GM18519 (cell line): ENCODE data around the gene SPOCK1.

ENCODE experiments used
- ATAC-seq: cut with Tn5 transposase; IDR thresholded peaks from one replicate; pipeline ENCODE4 v1.9.1; 2021; ENCODE audit warnings: mild to moderate bottlenecking, moderate library complexity; ENCODE audit not compliant: unreplicated experiment, low FRiP score

Gene SPOCK1

GRCh38 chr5:137368651-137369050 is 130.5 kb downstream of the SPOCK1 start:
- no peak for ATAC-seq

GRCh38 chr5:137367951-137368350 is 131.2 kb downstream of the SPOCK1 start:
- ATAC-seq = no peak

- ATAC-seq = no peak
Observed at GRCh38 chr5:137366526-137366925, 132.6 kb downstream of the SPOCK1 start.

GRCh38 chr5:137365126-137365865 is 133.8 kb downstream of the SPOCK1 start:
- no peak for ATAC-seq

- no peak for ATAC-seq
Observed at GRCh38 chr5:137361280-137361679, 137.8 kb downstream of the SPOCK1 start.

GRCh38 chr5:137360607-137361006 is 138.5 kb downstream of the SPOCK1 start:
- no peak for ATAC-seq

- ATAC-seq = no peak
Observed at GRCh38 chr5:137359941-137360340, 139.2 kb downstream of the SPOCK1 start.

- ATAC-seq = no peak
Observed at GRCh38 chr5:137357436-137357835, 141.7 kb downstream of the SPOCK1 start.

- no peak for ATAC-seq
Observed at GRCh38 chr5:137356127-137356526, 143.0 kb downstream of the SPOCK1 start.

- no peak for ATAC-seq
Observed at GRCh38 chr5:137355708-137356107, 143.4 kb downstream of the SPOCK1 start.

- no peak for ATAC-seq
Observed at GRCh38 chr5:137352095-137352494, 147.0 kb downstream of the SPOCK1 start.

GRCh38 chr5:137350791-137351190 is 148.3 kb downstream of the SPOCK1 start:
- no peak for ATAC-seq

- no peak for ATAC-seq
Observed at GRCh38 chr5:137348759-137349158, 150.4 kb downstream of the SPOCK1 start.

GRCh38 chr5:137347865-137348264 is 151.3 kb downstream of the SPOCK1 start:
- ATAC-seq = no peak

GRCh38 chr5:137346281-137346680 is 152.8 kb downstream of the SPOCK1 start:
- no peak for ATAC-seq

- ATAC-seq = no peak
Observed at GRCh38 chr5:137345396-137345795, 153.7 kb downstream of the SPOCK1 start.

GRCh38 chr5:137344723-137345322 is 154.3 kb downstream of the SPOCK1 start:
- ATAC-seq = no peak

GRCh38 chr5:137344021-137344420 is 155.1 kb downstream of the SPOCK1 start:
- ATAC-seq = no peak

- no peak for ATAC-seq
Observed at GRCh38 chr5:137342764-137343163, 156.4 kb downstream of the SPOCK1 start.

GRCh38 chr5:137341831-137342230 is 157.3 kb downstream of the SPOCK1 start:
- no peak for ATAC-seq

GRCh38 chr5:137340881-137341280 is 158.2 kb downstream of the SPOCK1 start:
- no peak for ATAC-seq

GRCh38 chr5:137336565-137337120 is 162.5 kb downstream of the SPOCK1 start:
- no peak for ATAC-seq
